HEK293 (cell line): ENCODE data around the gene MGAT4A.

Experiments used
- CTCF ChIA-PET: fragments of 350-600 bp; formaldehyde crosslinking; extraction: SDS; loops from one replicate; lab custom pipeline; 2021; ENCODE audit warnings: antibody characterized with exemption; lab: Yijun Ruan, JAX
- POLR2A ChIA-PET: fragments of 300-600 bp; formaldehyde crosslinking; extraction: SDS; loops from one replicate; lab custom pipeline; 2020; ENCODE audit warnings: antibody characterized with exemption, inconsistent platforms; lab: Yijun Ruan, JAX
- H3K27ac ChIP-seq: fragments of 200-500 bp; sonication (Bioruptor generic); 2 replicates; pipeline ENCODE4 v1.5.1; 2014; ENCODE audit warnings: low read depth, low read length, control low read depth, inconsistent platforms; ENCODE audit errors: extremely low read depth
- H3K36me3 ChIP-seq, 2 experiments: fragments of 200-500 bp in 1 of 2; sonication (Bioruptor generic) in 1 of 2; 1 replicate in 1 of 2; 2 replicates in 1 of 2; pipeline ENCODE4 v1.5.1; 2014 to 2017; ENCODE audit warnings: inconsistent platforms in 2 of 2, low read length in 2 of 2; ENCODE audit not compliant: control insufficient read depth in 2 of 2, insufficient read depth in 1 of 2
- H3K4me1 ChIP-seq: fragments of 200-500 bp; sonication (Bioruptor generic); 2 replicates; pipeline ENCODE4 v1.5.1; 2014; ENCODE audit warnings: mild to moderate bottlenecking, low read length, inconsistent platforms; ENCODE audit not compliant: control insufficient read depth, insufficient read depth
- H3K4me3 ChIP-seq: 2 replicates; pipeline ENCODE4 v1.5.1; 2011; ENCODE audit warnings: low read depth, mild to moderate bottlenecking, control low read depth, low read length, moderate library complexity
- H3K9me3 ChIP-seq: fragments of 200-500 bp; sonication (Bioruptor generic); 2 replicates; pipeline ENCODE4 v1.5.1; 2014; ENCODE audit warnings: low read depth, low read length, inconsistent platforms; ENCODE audit not compliant: control insufficient read depth, insufficient read depth
- AEBP2 ChIP-seq: fragments of 450-650 bp; formaldehyde crosslinking; IDR thresholded peaks from 2 replicates; pipeline ENCODE4 v1.5.1; 2016; ENCODE audit warnings: missing biosample characterization, missing genetic modification characterization, borderline replicate concordance
- CTCF ChIP-seq: fragments of 450-650 bp; formaldehyde crosslinking; IDR thresholded peaks from 2 replicates; pipeline ENCODE4 v1.5.1; 2016; ENCODE audit warnings: missing biosample characterization, missing genetic modification characterization
- KLF1 ChIP-seq: fragments of 450-650 bp; formaldehyde crosslinking; IDR thresholded peaks from 2 replicates; pipeline ENCODE4 v1.5.1; 2016; ENCODE audit warnings: missing biosample characterization, missing genetic modification characterization
- MZF1 ChIP-seq: fragments of 450-650 bp; formaldehyde crosslinking; IDR thresholded peaks from 2 replicates; pipeline ENCODE4 v1.5.1; 2017; ENCODE audit warnings: missing biosample characterization, missing genetic modification characterization, borderline replicate concordance
- SP3 ChIP-seq: fragments of 450-650 bp; formaldehyde crosslinking; IDR thresholded peaks from 2 replicates; pipeline ENCODE4 v1.5.1; 2016; ENCODE audit warnings: missing biosample characterization, missing genetic modification characterization
- TSHZ1 ChIP-seq: fragments of 450-650 bp; formaldehyde crosslinking; IDR thresholded peaks from 2 replicates; pipeline ENCODE4 v1.5.1; 2016; ENCODE audit warnings: missing biosample characterization, missing genetic modification characterization, borderline replicate concordance
- ZBTB20 ChIP-seq: fragments of 450-650 bp; formaldehyde crosslinking; IDR thresholded peaks from 2 replicates; pipeline ENCODE4 v1.5.1; 2016; ENCODE audit warnings: missing biosample characterization, missing genetic modification characterization
- ZIC2 ChIP-seq: fragments of 450-650 bp; formaldehyde crosslinking; IDR thresholded peaks from 2 replicates; pipeline ENCODE4 v1.5.1; 2016; ENCODE audit warnings: missing biosample characterization, missing genetic modification characterization
- ZNF140 ChIP-seq: fragments of 450-650 bp; formaldehyde crosslinking; IDR thresholded peaks from 2 replicates; pipeline ENCODE4 v1.5.1; 2016; ENCODE audit warnings: missing biosample characterization, missing genetic modification characterization
- ZNF155 ChIP-seq: fragments of 450-650 bp; formaldehyde crosslinking; IDR thresholded peaks from 2 replicates; pipeline ENCODE4 v1.5.1; 2016; ENCODE audit warnings: missing biosample characterization, missing genetic modification characterization
- ZNF2 ChIP-seq: fragments of 450-650 bp; formaldehyde crosslinking; IDR thresholded peaks from 2 replicates; pipeline ENCODE4 v1.5.1; 2016; ENCODE audit warnings: missing biosample characterization, missing genetic modification characterization
- ZNF221 ChIP-seq: fragments of 450-650 bp; formaldehyde crosslinking; IDR thresholded peaks from 2 replicates; pipeline ENCODE4 v1.5.1; 2017; ENCODE audit warnings: missing biosample characterization, missing genetic modification characterization, borderline replicate concordance
- ZNF37A ChIP-seq: fragments of 450-650 bp; IDR thresholded peaks from 2 replicates; pipeline ENCODE4 v1.5.1; 2018; ENCODE audit warnings: missing biosample characterization, missing genetic modification characterization
- ZNF423 ChIP-seq: fragments of 450-650 bp; formaldehyde crosslinking; IDR thresholded peaks from 2 replicates; pipeline ENCODE4 v1.5.1; 2016; ENCODE audit warnings: missing biosample characterization, missing genetic modification characterization
- ZNF513 ChIP-seq: fragments of 450-650 bp; IDR thresholded peaks from 2 replicates; pipeline ENCODE4 v1.5.1; 2018; ENCODE audit warnings: missing biosample characterization, missing genetic modification characterization
- ZNF530 ChIP-seq: fragments of 450-650 bp; formaldehyde crosslinking; IDR thresholded peaks from 2 replicates; pipeline ENCODE4 v1.5.1; 2016; ENCODE audit warnings: low read depth, missing biosample characterization, missing genetic modification characterization
- ZNF596 ChIP-seq: fragments of 450-650 bp; IDR thresholded peaks from 2 replicates; pipeline ENCODE4 v1.5.0; 2018; ENCODE audit warnings: missing biosample characterization, mild to moderate bottlenecking, missing genetic modification characterization, moderate library complexity
- ZNF785 ChIP-seq: fragments of 450-650 bp; formaldehyde crosslinking; IDR thresholded peaks from 2 replicates; pipeline ENCODE4 v1.5.1; 2016; ENCODE audit warnings: missing biosample characterization, missing genetic modification characterization
- ZSCAN4 ChIP-seq: fragments of 450-650 bp; formaldehyde crosslinking; IDR thresholded peaks from 2 replicates; pipeline ENCODE4 v1.5.1; 2017; ENCODE audit warnings: missing biosample characterization, missing genetic modification characterization
- TF ChIP-seq, protein P1 (sequence below): fragments of 450-650 bp; formaldehyde crosslinking; IDR thresholded peaks from 2 replicates; pipeline ENCODE4 v1.5.1; 2017; ENCODE audit warnings: missing biosample characterization, missing genetic modification characterization
- TF ChIP-seq, protein P2 (sequence below): fragments of 450-650 bp; formaldehyde crosslinking; IDR thresholded peaks from 2 replicates; pipeline ENCODE4 v1.5.1; 2016; ENCODE audit warnings: missing biosample characterization, missing genetic modification characterization
- TF ChIP-seq, protein P3 (sequence below): fragments of 450-650 bp; formaldehyde crosslinking; optimal IDR thresholded peaks from 2 replicates; pipeline ENCODE3; 2016; ENCODE audit warnings: missing biosample characterization, mild to moderate bottlenecking, missing genetic modification characterization

Gene MGAT4A

GRCh38 chr2:98743835-98744234 lies 12.9 kb upstream of the MGAT4A start:
- TF ChIP-seq ZNF221 (no peak), TSHZ1 (tag by site-specific recombination) (no peak), ZNF2 (tag by site-specific recombination) (no peak), ZNF155 (tag by site-specific recombination) (no peak), ZNF596 (tag by site-specific recombination) (no peak)
- TF ChIP-seq, protein P1, sequence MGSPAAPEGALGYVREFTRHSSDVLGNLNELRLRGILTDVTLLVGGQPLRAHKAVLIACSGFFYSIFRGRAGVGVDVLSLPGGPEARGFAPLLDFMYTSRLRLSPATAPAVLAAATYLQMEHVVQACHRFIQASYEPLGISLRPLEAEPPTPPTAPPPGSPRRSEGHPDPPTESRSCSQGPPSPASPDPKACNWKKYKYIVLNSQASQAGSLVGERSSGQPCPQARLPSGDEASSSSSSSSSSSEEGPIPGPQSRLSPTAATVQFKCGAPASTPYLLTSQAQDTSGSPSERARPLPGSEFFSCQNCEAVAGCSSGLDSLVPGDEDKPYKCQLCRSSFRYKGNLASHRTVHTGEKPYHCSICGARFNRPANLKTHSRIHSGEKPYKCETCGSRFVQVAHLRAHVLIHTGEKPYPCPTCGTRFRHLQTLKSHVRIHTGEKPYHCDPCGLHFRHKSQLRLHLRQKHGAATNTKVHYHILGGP (tag by site-specific recombination): no peak
- POLR2A ChIA-PET: no interaction called here
- H3K9me3 ChIP-seq: no peaks in the 10 kb centered on the region
- H3K27ac ChIP-seq: no peak overlapping the region
- no peaks in the 10 kb centered on the region for H3K4me1 ChIP-seq
- CTCF ChIA-PET: interaction anchor here (0.6 kb wide), 1 partner anchor 191 kb away, joined by 3 read pairs; no protein-coding TSS in a partner anchor
- H3K36me3 ChIP-seq: no peaks in the 10 kb centered on the region
- no peak overlapping the region for H3K4me3 ChIP-seq

GRCh38 chr2:98739020-98739419 lies 8.1 kb upstream of the MGAT4A start:
- Histone ChIP-seq H3K36me3 (no peaks in the 10 kb centered on the region), H3K4me3 (no peak overlapping the region), H3K9me3 (no peaks in the 10 kb centered on the region), H3K27ac (no peak overlapping the region), H3K4me1 (peaks cover 2% of the 10 kb centered on the region; the same call in 1 of the 2 replicates)
- ChIA-PET POLR2A (no interaction called here), CTCF (no interaction called here)
- TF ChIP-seq ZNF785 (tag by site-specific recombination) (no peak), ZNF140 (tag by site-specific recombination) (no peak), ZSCAN4 (tag by site-specific recombination) (no peak), KLF1 (tag by site-specific recombination) (no peak), ZNF513 (tag by site-specific recombination) (no peak), SP3 (tag by site-specific recombination) (no peak), ZIC2 (no peak), ZNF37A (tag by site-specific recombination) (no peak), ZBTB20 (tag by site-specific recombination) (no peak), AEBP2 (tag by site-specific recombination) (no peak), MZF1 (tag by site-specific recombination) (no peak), ZNF423 (no peak), ZNF530 (no peak), ZNF2 (tag by site-specific recombination) (no peak), CTCF (no peak)
- TF ChIP-seq, protein P2, sequence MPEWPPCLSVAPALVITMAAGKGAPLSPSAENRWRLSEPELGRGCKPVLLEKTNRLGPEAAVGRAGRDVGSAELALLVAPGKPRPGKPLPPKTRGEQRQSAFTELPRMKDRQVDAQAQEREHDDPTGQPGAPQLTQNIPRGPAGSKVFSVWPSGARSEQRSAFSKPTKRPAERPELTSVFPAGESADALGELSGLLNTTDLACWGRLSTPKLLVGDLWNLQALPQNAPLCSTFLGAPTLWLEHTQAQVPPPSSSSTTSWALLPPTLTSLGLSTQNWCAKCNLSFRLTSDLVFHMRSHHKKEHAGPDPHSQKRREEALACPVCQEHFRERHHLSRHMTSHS (tag by site-specific recombination): no peak
- TF ChIP-seq, protein P3, sequence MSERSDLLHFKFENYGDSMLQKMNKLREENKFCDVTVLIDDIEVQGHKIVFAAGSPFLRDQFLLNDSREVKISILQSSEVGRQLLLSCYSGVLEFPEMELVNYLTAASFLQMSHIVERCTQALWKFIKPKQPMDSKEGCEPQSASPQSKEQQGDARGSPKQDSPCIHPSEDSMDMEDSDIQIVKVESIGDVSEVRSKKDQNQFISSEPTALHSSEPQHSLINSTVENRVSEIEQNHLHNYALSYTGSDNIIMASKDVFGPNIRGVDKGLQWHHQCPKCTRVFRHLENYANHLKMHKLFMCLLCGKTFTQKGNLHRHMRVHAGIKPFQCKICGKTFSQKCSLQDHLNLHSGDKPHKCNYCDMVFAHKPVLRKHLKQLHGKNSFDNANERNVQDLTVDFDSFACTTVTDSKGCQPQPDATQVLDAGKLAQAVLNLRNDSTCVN (tag by site-specific recombination): no peak
